Keratinocyte (primary cell): Measurements from ENCODE around the gene KCNAB2. TPM values are rescaled to one million over a fixed set of nuclear protein-coding genes. Genes with fewer than 3 reads are reported as not detected.

Experiments
- DNase-seq: peaks from one replicate; pipeline ENCODE4 v3.0.0-alpha.2; 2011; ENCODE audit warnings: low read depth, missing footprints, low spot score
- FAIRE-seq: peaks from 2 replicates; lab custom pipeline; 2011; peaks lifted over from hg19 to GRCh38; lab: Jason Lieb, UNC
- H2AFZ ChIP-seq: 2 replicates; pipeline ENCODE4 v1.6.0; 2012; ENCODE audit warnings: low read length, control low read depth, inconsistent platforms; ENCODE audit not compliant: control insufficient read depth
- H3K27ac ChIP-seq: 2 replicates; pipeline ENCODE4 v1.5.1; 2011; ENCODE audit warnings: low read length; ENCODE audit not compliant: control insufficient read depth, insufficient read depth
- H3K27me3 ChIP-seq: 3 replicates; pipeline ENCODE4 v1.6.0; 2011; ENCODE audit warnings: low read length; ENCODE audit not compliant: control insufficient read depth, insufficient read depth; ENCODE audit errors: extremely low read depth
- H3K36me3 ChIP-seq, 2 experiments: 2 replicates in 1 of 2; 3 replicates in 1 of 2; pipeline ENCODE4 v1.5.1; 2011; ENCODE audit warnings: low read length in 2 of 2, mild to moderate bottlenecking in 1 of 2; ENCODE audit not compliant: control insufficient read depth in 2 of 2, insufficient read depth in 2 of 2; ENCODE audit errors: extremely low read depth in 1 of 2
- H3K4me1 ChIP-seq: 3 replicates; pipeline ENCODE4 v1.5.1; 2011; ENCODE audit warnings: low read length; ENCODE audit not compliant: control insufficient read depth, insufficient read depth; ENCODE audit errors: extremely low read depth
- H3K4me2 ChIP-seq: 3 replicates; pipeline ENCODE4 v1.6.0; 2011; ENCODE audit warnings: low read depth, low read length; ENCODE audit not compliant: control insufficient read depth, insufficient read depth; ENCODE audit errors: extremely low read depth
- H3K4me3 ChIP-seq, 3 experiments: fragments of 200-600 bp in 1 of 3; sonication (generic) in 1 of 3; 2 replicates in 2 of 3; 3 replicates in 1 of 3; pipeline ENCODE4 v1.5.1; 2011 to 2016; ENCODE audit warnings: low read length in 3 of 3, mild to moderate bottlenecking in 3 of 3, control low read depth in 2 of 3, inconsistent platforms in 1 of 3, low read depth in 1 of 3, mixed read lengths in 1 of 3, mixed run types in 1 of 3, moderate library complexity in 1 of 3; ENCODE audit not compliant: control insufficient read depth in 2 of 3, insufficient read depth in 2 of 3; ENCODE audit errors: extremely low read depth in 1 of 3
- H3K79me2 ChIP-seq: 2 replicates; pipeline ENCODE4 v1.6.0; 2012; ENCODE audit warnings: low read length; ENCODE audit not compliant: control insufficient read depth, insufficient read depth
- H3K9ac ChIP-seq: 3 replicates; pipeline ENCODE4 v1.6.0; 2011; ENCODE audit warnings: low read length; ENCODE audit not compliant: control insufficient read depth, insufficient read depth; ENCODE audit errors: extremely low read depth
- H3K9me1 ChIP-seq: 3 replicates; pipeline ENCODE4 v1.6.0; 2011; ENCODE audit warnings: low read length; ENCODE audit not compliant: control insufficient read depth, insufficient read depth; ENCODE audit errors: extremely low read depth
- H3K9me3 ChIP-seq: 2 replicates; pipeline ENCODE4 v1.5.1; 2012; ENCODE audit warnings: low read depth, low read length; ENCODE audit not compliant: control insufficient read depth
- H4K20me1 ChIP-seq: 3 replicates; pipeline ENCODE4 v1.6.0; 2011; ENCODE audit warnings: low read length; ENCODE audit not compliant: control insufficient read depth, insufficient read depth; ENCODE audit errors: extremely low read depth
- EZH2 ChIP-seq: IDR thresholded peaks from one replicate; pipeline ENCODE4 v1.6.1; 2012; ENCODE audit warnings: inconsistent platforms, mild to moderate bottlenecking, low read length, moderate library complexity
- dilution Hi-C: fragments of 300-500 bp; cut with MboI; formaldehyde crosslinking; loops from one replicate; pipeline ENCODE4 v1.7.0; 2020; ENCODE audit warnings: low sequenced_read_pairs; ENCODE audit not compliant: extremely low pct_ligation_motif_present
- polyA plus RNA-seq, 5 experiments: library from polyadenylated mRNA; depleted of rRNA in 3 of 5; stranded (reverse) in 3 of 5; stranded (forward) in 1 of 5; unstranded in 1 of 5; fragments of >200 nt; gene quantifications; 1 replicate in 1 of 5; 2 replicates in 3 of 5; 3 replicates in 1 of 5; pipeline versions ENCODE4 v1.2.1 to v1.2.3, GENCODE V29; 2011 to 2012; ENCODE audit warnings: missing spikeins in 2 of 5, low read depth in 1 of 5, low replicate concordance in 1 of 5
- TF ChIP-seq, protein P1 (sequence below), 3 experiments: IDR thresholded peaks in 1 of 3; conservative IDR thresholded peaks in 1 of 3; optimal IDR thresholded peaks in 1 of 3; 2 replicates in 2 of 3; 3 replicates in 1 of 3; pipeline versions ENCODE3 to v1.5.1; 2011; ENCODE audit warnings: low read length in 3 of 3, mild to moderate bottlenecking in 3 of 3, moderate library complexity in 2 of 3, control low read depth in 1 of 3, inconsistent platforms in 1 of 3; ENCODE audit not compliant: insufficient read depth in 2 of 3; ENCODE audit errors: extremely low read depth in 1 of 3

The KCNAB2 gene
- polyA plus RNA-seq, 1 donor (not counting 4 experiments of a cell fraction or from before 2014, with no cell fraction given), result 1.8 TPM

DNA sequence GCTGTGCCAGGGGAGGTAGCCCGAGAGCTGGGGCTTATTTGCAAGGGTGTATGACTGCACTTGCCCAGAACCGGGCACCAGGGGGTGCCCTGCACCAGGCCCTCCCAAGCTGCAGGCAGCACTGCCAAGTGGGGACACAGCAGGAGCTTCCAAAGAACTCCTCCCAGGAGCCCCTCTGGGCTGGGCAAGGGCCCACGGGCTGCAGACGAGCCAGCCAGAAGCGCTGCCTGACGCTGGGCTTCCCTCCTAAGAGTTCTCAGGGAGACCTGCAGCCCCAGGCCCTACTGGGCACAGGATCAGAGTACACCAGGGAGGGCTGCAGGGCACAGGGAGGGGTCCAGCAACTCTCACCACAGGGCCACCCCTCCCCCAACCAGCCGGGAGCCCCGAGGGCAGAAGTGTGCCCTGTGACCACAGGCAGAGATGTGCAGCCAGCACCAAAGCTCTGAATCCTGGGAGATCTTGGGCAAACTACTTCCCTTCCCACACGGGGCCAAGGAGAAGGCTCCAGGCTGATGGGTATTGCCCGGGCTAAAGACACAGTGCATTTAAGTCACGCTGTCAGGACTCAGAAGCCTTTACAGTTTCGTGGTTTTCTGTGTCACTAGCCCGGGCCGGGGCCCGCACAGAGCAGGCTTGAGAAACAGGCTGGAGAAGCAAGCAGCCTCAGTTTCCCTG is 63.4 kb downstream of the KCNAB2 start:
- Histone ChIP-seq H3K9ac (no peak overlapping the region), H3K36me3 (no peaks in the 10 kb centered on the region), H3K4me1 (no peaks in the 10 kb centered on the region), H2AFZ (no peak overlapping the region), H3K79me2 (no peaks in the 10 kb centered on the region), H4K20me1 (no peaks in the 10 kb centered on the region), H3K27me3 (peaks cover 12% of the 10 kb centered on the region), H3K4me3 (no peak overlapping the region), H3K27ac (no peak overlapping the region), H3K9me1 (no peaks in the 10 kb centered on the region), H3K4me2 (no peak overlapping the region), H3K9me3 (no peaks in the 10 kb centered on the region)
- no peak for FAIRE-seq
- dilution Hi-C loops, result no loop called here
- DNase-seq, result peak; percentile 28
- TF ChIP-seq EZH2, result no peak
- TF ChIP-seq, protein P1, sequence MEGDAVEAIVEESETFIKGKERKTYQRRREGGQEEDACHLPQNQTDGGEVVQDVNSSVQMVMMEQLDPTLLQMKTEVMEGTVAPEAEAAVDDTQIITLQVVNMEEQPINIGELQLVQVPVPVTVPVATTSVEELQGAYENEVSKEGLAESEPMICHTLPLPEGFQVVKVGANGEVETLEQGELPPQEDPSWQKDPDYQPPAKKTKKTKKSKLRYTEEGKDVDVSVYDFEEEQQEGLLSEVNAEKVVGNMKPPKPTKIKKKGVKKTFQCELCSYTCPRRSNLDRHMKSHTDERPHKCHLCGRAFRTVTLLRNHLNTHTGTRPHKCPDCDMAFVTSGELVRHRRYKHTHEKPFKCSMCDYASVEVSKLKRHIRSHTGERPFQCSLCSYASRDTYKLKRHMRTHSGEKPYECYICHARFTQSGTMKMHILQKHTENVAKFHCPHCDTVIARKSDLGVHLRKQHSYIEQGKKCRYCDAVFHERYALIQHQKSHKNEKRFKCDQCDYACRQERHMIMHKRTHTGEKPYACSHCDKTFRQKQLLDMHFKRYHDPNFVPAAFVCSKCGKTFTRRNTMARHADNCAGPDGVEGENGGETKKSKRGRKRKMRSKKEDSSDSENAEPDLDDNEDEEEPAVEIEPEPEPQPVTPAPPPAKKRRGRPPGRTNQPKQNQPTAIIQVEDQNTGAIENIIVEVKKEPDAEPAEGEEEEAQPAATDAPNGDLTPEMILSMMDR (optimal IDR thresholded peaks at IDR 0.05 in 1 of 3, IDR thresholded peaks at IDR 0.05 in 1 of 3, conservative IDR thresholded peaks at IDR 0.05 in 1 of 3; ENCODE audit: extremely low read depth in 1 of 3, insufficient read depth in 2 of 3, low read length in 3 of 3), result peak; percentile 66 to 98 (median 83)

DNA sequence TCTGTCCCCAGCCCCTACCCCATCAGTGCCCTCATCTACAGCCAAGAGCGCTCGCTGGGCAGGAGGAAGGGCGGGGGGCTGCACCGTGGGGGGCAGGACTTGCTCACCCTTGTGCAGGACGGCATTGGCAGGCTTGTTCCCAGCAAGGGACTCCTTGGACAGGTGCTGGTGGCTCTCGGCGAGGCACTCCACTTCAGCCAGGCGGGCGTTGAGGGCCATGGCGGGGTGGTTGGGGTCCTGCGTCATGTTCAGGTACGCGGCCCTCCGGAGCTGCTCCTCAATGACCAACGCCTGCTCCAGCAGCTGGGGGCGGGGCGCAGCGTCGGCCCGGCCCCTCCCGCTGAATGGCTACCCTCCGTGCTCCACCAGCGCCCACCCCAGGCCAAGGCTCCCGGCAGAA is 64.0 kb downstream of the KCNAB2 start:
- Histone ChIP-seq H3K9ac (no peak overlapping the region), H3K9me3 (no peaks in the 10 kb centered on the region), H3K36me3 (no peaks in the 10 kb centered on the region), H4K20me1 (no peaks in the 10 kb centered on the region), H2AFZ (no peak overlapping the region), H3K4me2 (no peak overlapping the region), H3K4me3 (no peak overlapping the region), H3K4me1 (no peaks in the 10 kb centered on the region), H3K9me1 (no peaks in the 10 kb centered on the region), H3K79me2 (no peaks in the 10 kb centered on the region), H3K27me3 (peaks cover 12% of the 10 kb centered on the region), H3K27ac (no peak overlapping the region)
- dilution Hi-C loops, result no loop called here
- FAIRE-seq (no peak), DNase-seq (no peak)
- TF ChIP-seq, protein P1 (optimal IDR thresholded peaks at IDR 0.05 in 1 of 3, IDR thresholded peaks at IDR 0.05 in 1 of 3, conservative IDR thresholded peaks at IDR 0.05 in 1 of 3; ENCODE audit: extremely low read depth in 1 of 3, insufficient read depth in 2 of 3, low read length in 3 of 3), result no peak
- no peak for TF ChIP-seq EZH2
